ENCODE measurements around the gene LPGAT1.

Gene LPGAT1

GRCh38 chr1:211761400-211761799 is 69.2 kb downstream of the LPGAT1 start:
- peak; percentile 56 to 74 (median 71) for DNase-seq

GRCh38 chr1:211756471-211757020 is 74.0 kb downstream of the LPGAT1 start:
- no peak for DNase-seq

GRCh38 chr1:211753649-211754251 is 76.8 kb downstream of the LPGAT1 start:
- no peak for DNase-seq

GRCh38 chr1:211752951-211753486 is 77.5 kb downstream of the LPGAT1 start:
- DNase-seq: no peak

- DNase-seq: peak in 2 of 3 donors; percentile 6 to 30
Measured at GRCh38 chr1:211752317-211752716, 78.2 kb downstream of the LPGAT1 start.

GRCh38 chr1:211751438-211751837 is 79.1 kb downstream of the LPGAT1 start:
- no peak for DNase-seq

- no peak for DNase-seq
Measured at GRCh38 chr1:211750599-211750998, 80.0 kb downstream of the LPGAT1 start.

GRCh38 chr1:211749251-211749650 is 81.3 kb downstream of the LPGAT1 start:
- no peak for DNase-seq

- DNase-seq: no peak
Measured at GRCh38 chr1:211748810-211749209, 81.8 kb downstream of the LPGAT1 start.

GRCh38 chr1:211742889-211743529 is 87.6 kb downstream of the LPGAT1 start:
- no peak for DNase-seq

- no peak for DNase-seq
Measured at GRCh38 chr1:211742272-211742671, 88.3 kb downstream of the LPGAT1 start.

- DNase-seq: no peak
Measured at GRCh38 chr1:211741788-211742187, 88.8 kb downstream of the LPGAT1 start.

- no peak for DNase-seq
Measured at GRCh38 chr1:211741116-211741515, 89.4 kb downstream of the LPGAT1 start.

GRCh38 chr1:211739671-211740411 is 90.7 kb downstream of the LPGAT1 start:
- no peak for DNase-seq

GRCh38 chr1:211738691-211739301 is 91.8 kb downstream of the LPGAT1 start:
- peak; percentile 30 to 37 (median 31) for DNase-seq

- no peak for DNase-seq
Measured at GRCh38 chr1:211738096-211738690, 92.4 kb downstream of the LPGAT1 start.

GRCh38 chr1:211737115-211738035 is 93.2 kb downstream of the LPGAT1 start:
- DNase-seq: no peak

GRCh38 chr1:211736351-211736915 is 94.1 kb downstream of the LPGAT1 start:
- DNase-seq: no peak

- DNase-seq: peak in 2 of 3 donors; percentile 9 to 33
Measured at GRCh38 chr1:211735208-211736170, 95.1 kb downstream of the LPGAT1 start.

- DNase-seq: no peak
Measured at GRCh38 chr1:211734791-211735190, 95.8 kb downstream of the LPGAT1 start.

Data from suppressor macrophage treated with lipopolysaccharide for 1 hour (primary cell).